ENCODE data around the gene MPZL1.
"Not testable (repeated sequence)": the region's sequence is repeated elsewhere in the genome, so short reads cannot be mapped to it uniquely, and the experiment has no call there.

Gene MPZL1

GRCh38 chr1:167812972-167813371 lies 91.2 kb downstream of the MPZL1 start:
- DNase-seq (ENCODE audit: low read depth) = no peak

GRCh38 chr1:167815650-167816049 lies 93.9 kb downstream of the MPZL1 start:
- DNase-seq (ENCODE audit: low read depth) = no peak

DNA sequence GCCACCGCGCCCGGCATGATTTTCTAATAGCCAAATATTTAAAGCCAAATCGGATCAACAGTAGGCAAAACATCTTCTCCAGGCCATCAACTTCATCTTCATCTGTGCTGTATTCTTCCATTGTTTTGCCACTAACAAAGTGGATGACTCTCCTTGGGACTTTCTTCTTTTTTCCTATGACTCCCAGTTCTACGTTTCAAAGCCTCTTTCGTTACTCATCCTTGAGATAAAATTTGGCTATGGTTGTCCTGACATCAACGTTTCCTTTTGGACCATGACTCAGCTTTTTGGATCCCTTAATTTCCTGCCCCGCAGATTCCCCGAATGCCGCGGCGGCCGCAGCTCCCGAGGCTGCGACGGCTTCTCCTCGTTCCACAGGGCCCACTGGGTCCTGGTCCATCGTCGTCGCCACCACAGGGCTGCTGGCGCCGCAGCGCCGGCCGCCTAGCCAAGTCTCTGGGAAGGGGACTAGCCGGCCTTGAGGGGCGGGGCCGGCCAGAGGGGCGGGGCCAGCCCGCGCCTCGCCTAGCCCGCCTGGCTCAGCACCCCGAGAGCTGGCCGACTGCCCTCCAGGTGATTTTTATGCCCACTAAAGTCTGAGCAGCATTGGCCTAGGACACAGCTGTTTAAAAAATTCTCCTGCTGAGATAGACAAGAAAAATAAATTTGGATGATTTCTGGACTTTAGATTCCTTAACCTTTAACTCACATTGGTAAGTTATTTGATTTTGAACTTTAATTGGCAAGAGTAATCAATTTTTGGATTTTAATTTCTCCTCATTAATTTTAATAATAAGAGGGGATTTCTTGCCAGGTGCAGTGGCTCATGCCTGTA lies 98.3 kb downstream of the MPZL1 start:
- no peak for DNase-seq (ENCODE audit: low read depth)

DNA sequence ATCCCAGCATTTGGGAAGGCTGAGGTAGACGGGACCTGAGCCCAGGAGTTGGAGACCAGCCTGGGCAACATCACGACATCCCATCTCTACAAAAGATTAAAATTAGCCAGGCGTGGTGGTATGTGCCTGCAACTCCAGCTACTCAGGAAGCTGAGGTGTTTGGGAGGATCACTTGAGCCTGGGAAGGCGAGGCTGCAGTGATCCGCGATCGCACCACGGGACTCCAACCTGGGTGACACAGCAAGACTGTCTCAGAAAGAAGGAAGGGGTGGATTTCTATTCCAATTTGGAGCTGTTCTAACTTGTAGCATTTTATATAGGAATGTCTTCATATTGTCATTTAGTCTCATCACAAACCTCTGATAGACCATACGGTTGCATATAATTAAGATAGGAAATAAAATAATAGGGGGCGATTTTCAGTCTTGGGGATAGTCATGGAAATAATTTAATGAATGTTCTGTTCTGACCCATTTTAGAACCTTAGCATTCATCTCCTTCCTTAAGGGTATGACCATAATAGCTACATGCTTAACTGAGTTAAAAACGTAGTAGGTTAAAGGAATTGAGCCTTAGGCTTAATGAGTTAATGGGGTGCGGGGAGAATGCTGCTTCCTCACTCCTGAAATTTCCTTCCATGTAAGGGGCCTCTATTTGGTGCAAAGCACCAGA lies 99.0 kb downstream of the MPZL1 start:
- no peak for DNase-seq (ENCODE audit: low read depth)

DNA sequence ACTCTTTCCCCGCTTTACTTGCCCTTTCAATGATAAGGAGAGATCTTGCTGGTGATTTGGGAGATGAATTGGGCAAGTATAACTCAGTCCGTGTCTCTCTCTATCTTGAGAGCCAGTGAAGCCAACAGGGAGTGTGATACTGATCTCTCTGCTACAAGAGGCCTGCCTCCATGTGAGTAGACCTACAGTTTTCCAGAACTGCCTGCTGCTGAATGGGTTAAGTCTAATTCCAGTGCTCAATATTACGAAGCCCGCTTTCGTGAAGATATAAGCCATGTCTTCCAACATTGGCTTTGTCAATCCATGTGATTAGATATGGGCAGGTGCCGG lies 99.5 kb downstream of the MPZL1 start:
- no peak for DNase-seq (ENCODE audit: low read depth)

- DNase-seq (ENCODE audit: low read depth) = no peak
Observed at GRCh38 chr1:167821969-167822685, 100.3 kb downstream of the MPZL1 start.

GRCh38 chr1:167824163-167824794 lies 102.5 kb downstream of the MPZL1 start:
- no peak for DNase-seq (ENCODE audit: low read depth)

- DNase-seq (ENCODE audit: low read depth) = no peak
Observed at GRCh38 chr1:167825419-167826079, 103.8 kb downstream of the MPZL1 start.

DNA sequence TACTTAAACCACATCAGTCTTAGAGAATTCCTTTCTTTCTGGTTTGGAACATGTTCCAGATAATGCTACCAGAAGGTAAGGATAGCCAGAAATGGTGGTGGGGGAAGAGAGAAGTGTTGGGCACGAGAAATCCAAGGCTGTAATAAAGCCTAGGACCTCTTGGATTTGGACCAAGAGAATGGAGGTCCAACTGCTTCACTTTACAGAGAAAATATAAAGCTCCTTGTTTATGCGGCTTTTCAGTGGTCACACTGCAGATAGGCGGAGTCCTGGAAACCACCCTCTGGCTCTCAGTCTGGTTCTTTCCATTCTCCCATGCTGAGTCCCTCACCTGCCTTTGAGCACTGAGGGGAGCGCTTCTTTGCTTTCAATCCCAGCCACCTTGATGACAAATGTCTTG lies 104.3 kb downstream of the MPZL1 start:
- DNase-seq (ENCODE audit: low read depth) = no peak

GRCh38 chr1:167829868-167830267 lies 108.1 kb downstream of the MPZL1 start:
- DNase-seq (ENCODE audit: low read depth) = no peak

- not testable (repeated sequence) for DNase-seq (ENCODE audit: low read depth)
Observed at GRCh38 chr1:167830668-167831067, 108.9 kb downstream of the MPZL1 start.

DNA sequence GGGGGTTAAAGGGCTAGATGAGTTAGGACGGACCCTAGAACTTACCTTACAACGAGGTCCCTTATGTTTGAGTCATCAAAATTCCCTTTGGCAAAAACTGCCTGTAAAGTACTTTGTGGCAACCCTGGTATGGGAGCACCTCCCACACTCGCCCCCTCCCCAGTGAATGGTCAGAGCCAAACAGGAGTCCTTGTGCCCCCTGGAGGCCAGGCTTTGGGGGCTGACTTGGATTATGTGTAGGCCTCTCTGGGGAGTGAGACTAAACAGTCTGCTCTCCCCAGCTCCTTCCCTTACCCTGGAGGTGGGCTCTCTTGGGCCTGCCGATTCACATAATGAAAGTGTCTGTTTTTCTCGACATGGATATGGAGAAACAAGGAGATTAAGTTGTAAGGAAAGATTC lies 110.9 kb downstream of the MPZL1 start:
- DNase-seq (ENCODE audit: low read depth) = no peak

DNA sequence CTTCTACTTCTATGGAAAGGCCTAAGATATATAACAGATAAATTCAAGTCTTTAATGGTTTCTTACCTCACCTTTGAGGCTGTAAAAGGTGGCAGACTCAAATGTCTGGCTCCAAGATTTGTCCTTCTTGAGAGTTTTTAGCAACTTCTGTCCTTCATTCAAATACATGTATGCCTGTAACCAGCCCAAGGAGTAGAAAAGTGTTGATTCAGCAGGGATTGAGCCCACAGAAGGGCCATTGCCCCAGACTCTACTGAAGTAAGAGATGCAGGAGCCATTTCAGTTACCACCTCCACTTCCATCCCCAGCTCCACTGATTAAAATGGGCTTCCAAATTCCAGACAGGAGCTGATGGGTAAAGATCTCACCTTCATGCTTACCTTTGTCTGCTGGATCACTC lies 112.1 kb downstream of the MPZL1 start:
- DNase-seq (ENCODE audit: low read depth) = no peak

GRCh38 chr1:167836197-167836596 lies 114.4 kb downstream of the MPZL1 start:
- DNase-seq (ENCODE audit: low read depth) = no peak

DNA sequence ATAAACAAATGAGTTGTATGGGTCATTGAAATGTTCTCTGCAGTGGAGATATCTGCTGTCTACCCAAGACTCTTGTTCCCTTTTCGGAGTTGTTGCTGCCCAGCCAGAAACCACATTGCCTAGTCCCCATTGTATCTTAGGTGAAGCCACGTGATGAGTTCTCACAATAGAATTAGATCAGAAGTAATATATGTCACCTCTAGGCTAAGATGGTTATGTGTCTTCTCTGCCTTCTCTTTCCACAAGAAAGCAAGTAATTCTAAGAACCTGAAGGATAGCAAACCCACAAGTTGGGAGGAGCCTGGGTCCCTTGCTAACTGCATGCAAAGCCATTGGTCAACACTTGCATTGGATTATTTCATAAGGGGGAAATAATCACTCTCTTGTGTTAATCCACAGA lies 115.5 kb downstream of the MPZL1 start:
- DNase-seq (ENCODE audit: low read depth) = no peak

GRCh38 chr1:167839009-167839408 lies 117.2 kb downstream of the MPZL1 start:
- DNase-seq (ENCODE audit: low read depth) = no peak

All from activated T-helper 1 cell treated with Interleukin-2 at 50 U/mL for 16 hours (primary cell).